Smooth muscle cell (in vitro differentiated cells): ENCODE results near the gene RAPGEF4. TPM values are rescaled to one million over a fixed set of nuclear protein-coding genes. Genes with fewer than 3 reads are reported as not detected.

Experiments used
- DNase-seq: peaks from one replicate; lab custom pipeline; 2025; ENCODE audit not compliant: unreplicated experiment; lab: John Stamatoyannopoulos, UW
- H2AFZ ChIP-seq: fragments of 200-600 bp; sonication (generic); 2 replicates; pipeline ENCODE4 v1.6.0; 2016; ENCODE audit warnings: antibody characterized with exemption, low read depth, mild to moderate bottlenecking
- H3F3A ChIP-seq: fragments of 200-600 bp; sonication (generic); 2 replicates; pipeline ENCODE4 v1.6.0; 2017; ENCODE audit warnings: antibody characterized with exemption, low read depth
- H3K27ac ChIP-seq: fragments of 200-600 bp; sonication (generic); 2 replicates; pipeline ENCODE4 v1.5.1; 2016; ENCODE audit warnings: low read depth, mild to moderate bottlenecking
- H3K27me3 ChIP-seq: fragments of 200-600 bp; sonication (generic); 2 replicates; pipeline ENCODE4 v1.6.1; 2016; ENCODE audit warnings: low read depth, mild to moderate bottlenecking
- H3K36me3 ChIP-seq: fragments of 200-600 bp; sonication (generic); 2 replicates; pipeline ENCODE4 v1.5.1; 2016; ENCODE audit warnings: low read depth
- H3K4me1 ChIP-seq: fragments of 200-600 bp; sonication (generic); 2 replicates; pipeline ENCODE4 v1.5.1; 2016; ENCODE audit warnings: low read depth
- H3K4me2 ChIP-seq: fragments of 200-600 bp; sonication (generic); 2 replicates; pipeline ENCODE4 v1.6.0; 2016; ENCODE audit warnings: mild to moderate bottlenecking
- H3K4me3 ChIP-seq: fragments of 200-600 bp; sonication (generic); 2 replicates; pipeline ENCODE4 v1.5.1; 2016; ENCODE audit warnings: mild to moderate bottlenecking
- H3K79me2 ChIP-seq: fragments of 200-600 bp; sonication (generic); 2 replicates; pipeline ENCODE4 v1.6.0; 2016; ENCODE audit warnings: low read depth, mild to moderate bottlenecking
- H3K9ac ChIP-seq: fragments of 200-600 bp; sonication (generic); 2 replicates; pipeline ENCODE4 v1.6.0; 2016; ENCODE audit warnings: low read depth
- H3K9me3 ChIP-seq: fragments of 200-600 bp; sonication (generic); replicated peaks from 2 replicates; pipeline ENCODE4 v1.5.1; 2016; ENCODE audit warnings: low read depth
- H4K20me1 ChIP-seq: fragments of 200-600 bp; sonication (generic); 2 replicates; pipeline ENCODE4 v1.6.0; 2016; ENCODE audit warnings: low read depth
- WGBS: methylation state at CpG from one replicate; pipeline ENCODE4 v1.1.7; 2016; ENCODE audit warnings: low lambda C conversion rate; 5-methylcytosine and 5-hydroxymethylcytosine counted together
- polyA plus RNA-seq: library from polyadenylated mRNA; unstranded; fragments of >200 nt; fragmentation: Nextera tagmentation; extraction: Ambion mirVana; gene quantifications from 2 replicates; pipeline ENCODE4 v1.2.1, GENCODE V29; 2016
- total RNA-seq: library from RNA; depleted of rRNA; stranded (reverse); fragments of >200 nt; gene quantifications from 2 replicates; pipeline ENCODE4 v1.2.3, GENCODE V29; 2014
- TF ChIP-seq, protein P1 (sequence below): fragments of 200-600 bp; sonication (generic); IDR thresholded peaks from 2 replicates; pipeline ENCODE4 v1.5.1; 2017; ENCODE audit warnings: borderline replicate concordance, mild to moderate bottlenecking, antibody characterized with exemption; ENCODE audit not compliant: insufficient read depth, poor library complexity, severe bottlenecking

The RAPGEF4 gene
- total and polyA plus RNA-seq, 2 experiments from 2014 or later, result 0.35 to 2.7 TPM

GRCh38 chr2:172709566-172710291, 25.9 kb upstream of the RAPGEF4 start:
- Histone ChIP-seq H3K79me2 (no peaks in the 10 kb centered on the region), H3F3A (no peaks in the 10 kb centered on the region), H3K4me3 (no peak overlapping the region), H3K4me2 (no peak overlapping the region), H3K4me1 (no peaks in the 10 kb centered on the region), H3K27me3 (peaks cover 35% of the 10 kb centered on the region), H3K9me3 (no peaks in the 10 kb centered on the region), H2AFZ (no peak overlapping the region), H3K36me3 (no peaks in the 10 kb centered on the region), H3K27ac (no peak overlapping the region), H3K9ac (no peak overlapping the region), H4K20me1 (no peaks in the 10 kb centered on the region)
- 92% methylated on average over 11 of the region's 11 CpGs for WGBS
- no peak for DNase-seq
- TF ChIP-seq, protein P1, sequence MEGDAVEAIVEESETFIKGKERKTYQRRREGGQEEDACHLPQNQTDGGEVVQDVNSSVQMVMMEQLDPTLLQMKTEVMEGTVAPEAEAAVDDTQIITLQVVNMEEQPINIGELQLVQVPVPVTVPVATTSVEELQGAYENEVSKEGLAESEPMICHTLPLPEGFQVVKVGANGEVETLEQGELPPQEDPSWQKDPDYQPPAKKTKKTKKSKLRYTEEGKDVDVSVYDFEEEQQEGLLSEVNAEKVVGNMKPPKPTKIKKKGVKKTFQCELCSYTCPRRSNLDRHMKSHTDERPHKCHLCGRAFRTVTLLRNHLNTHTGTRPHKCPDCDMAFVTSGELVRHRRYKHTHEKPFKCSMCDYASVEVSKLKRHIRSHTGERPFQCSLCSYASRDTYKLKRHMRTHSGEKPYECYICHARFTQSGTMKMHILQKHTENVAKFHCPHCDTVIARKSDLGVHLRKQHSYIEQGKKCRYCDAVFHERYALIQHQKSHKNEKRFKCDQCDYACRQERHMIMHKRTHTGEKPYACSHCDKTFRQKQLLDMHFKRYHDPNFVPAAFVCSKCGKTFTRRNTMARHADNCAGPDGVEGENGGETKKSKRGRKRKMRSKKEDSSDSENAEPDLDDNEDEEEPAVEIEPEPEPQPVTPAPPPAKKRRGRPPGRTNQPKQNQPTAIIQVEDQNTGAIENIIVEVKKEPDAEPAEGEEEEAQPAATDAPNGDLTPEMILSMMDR, result no peak

- no peaks in the 10 kb centered on the region for H3K36me3 ChIP-seq
- peaks cover 31% of the 10 kb centered on the region for H3K27me3 ChIP-seq
- no peaks in the 10 kb centered on the region for H3F3A ChIP-seq
- 21% methylated on average over 2 of the region's 2 CpGs for WGBS
- H3K4me1 ChIP-seq, result no peaks in the 10 kb centered on the region
- H2AFZ ChIP-seq, result no peak overlapping the region
- no peak overlapping the region for H3K27ac ChIP-seq
- no peak overlapping the region for H3K4me3 ChIP-seq
- no peak overlapping the region for H3K9ac ChIP-seq
- DNase-seq, result no peak
- no peak overlapping the region for H3K4me2 ChIP-seq
- no peaks in the 10 kb centered on the region for H4K20me1 ChIP-seq
- no peaks in the 10 kb centered on the region for H3K9me3 ChIP-seq
- H3K79me2 ChIP-seq, result no peaks in the 10 kb centered on the region
- TF ChIP-seq, protein P1, result peak; percentile 68
Observed at GRCh38 chr2:172710584-172711047, 25.0 kb upstream of the RAPGEF4 start.

DNA sequence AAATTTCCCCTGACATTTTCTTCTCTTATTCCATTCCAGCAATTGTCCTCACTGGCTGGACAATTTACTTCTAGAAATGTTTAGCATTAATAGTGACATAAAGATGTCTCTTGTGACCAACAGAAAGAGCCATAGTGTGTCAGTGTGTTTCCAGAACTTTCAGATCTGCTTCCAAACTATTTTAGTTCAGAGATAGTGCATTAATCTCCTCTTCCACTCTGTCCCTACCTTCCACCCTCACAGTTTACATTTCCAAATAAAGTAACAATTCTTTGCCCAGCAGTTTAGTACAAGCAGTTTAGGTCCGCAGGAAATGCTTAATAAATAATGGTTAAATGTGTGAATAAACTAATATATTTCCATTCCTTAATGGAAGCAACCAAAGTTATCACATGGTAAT, 24.5 kb upstream of the RAPGEF4 start:
- peaks cover 26% of the 10 kb centered on the region for H3K27me3 ChIP-seq
- DNase-seq, result no peak
- no peaks in the 10 kb centered on the region for H3K4me1 ChIP-seq
- no peaks in the 10 kb centered on the region for H3K9me3 ChIP-seq
- no peaks in the 10 kb centered on the region for H4K20me1 ChIP-seq
- H3K4me2 ChIP-seq, result no peak overlapping the region
- H2AFZ ChIP-seq, result no peak overlapping the region
- no peaks in the 10 kb centered on the region for H3K36me3 ChIP-seq
- H3K27ac ChIP-seq, result no peak overlapping the region
- no peak overlapping the region for H3K9ac ChIP-seq
- H3K4me3 ChIP-seq, result no peak overlapping the region
- no peaks in the 10 kb centered on the region for H3F3A ChIP-seq
- WGBS, result 97% methylated on average over 1 of the region's 1 CpG
- no peaks in the 10 kb centered on the region for H3K79me2 ChIP-seq
- TF ChIP-seq, protein P1, result no peak

DNA sequence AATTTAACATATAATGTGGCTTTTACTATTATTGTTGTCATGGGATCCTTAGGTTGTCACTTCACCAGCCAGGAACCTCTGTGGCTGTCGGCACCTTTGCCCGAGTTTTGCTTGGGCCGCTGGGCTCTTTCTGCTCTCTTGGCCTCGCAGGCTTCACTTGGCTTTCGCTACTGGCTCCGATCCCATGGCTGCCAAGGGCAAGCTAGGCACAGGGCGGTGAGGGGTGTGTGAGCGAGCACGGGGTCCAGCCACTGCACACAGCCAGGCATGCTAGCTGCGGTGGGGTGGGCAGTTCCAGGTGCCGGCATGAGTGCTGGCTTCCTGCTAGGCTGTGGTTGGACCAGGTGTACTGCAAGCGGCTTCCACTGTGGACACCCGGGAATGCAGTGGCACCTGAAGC, 23.4 kb upstream of the RAPGEF4 start:
- peaks cover 21% of the 10 kb centered on the region for H3K27me3 ChIP-seq
- H4K20me1 ChIP-seq, result no peaks in the 10 kb centered on the region
- no peak for DNase-seq
- no peak overlapping the region for H3K27ac ChIP-seq
- H3K79me2 ChIP-seq, result no peaks in the 10 kb centered on the region
- 94% methylated on average over 13 of the region's 13 CpGs for WGBS
- no peak overlapping the region for H3K9ac ChIP-seq
- no peaks in the 10 kb centered on the region for H3F3A ChIP-seq
- no peaks in the 10 kb centered on the region for H3K9me3 ChIP-seq
- no peaks in the 10 kb centered on the region for H3K4me1 ChIP-seq
- no peak overlapping the region for H3K4me2 ChIP-seq
- TF ChIP-seq, protein P1, result no peak
- no peaks in the 10 kb centered on the region for H3K36me3 ChIP-seq
- no peak overlapping the region for H3K4me3 ChIP-seq
- H2AFZ ChIP-seq, result no peak overlapping the region
